HUDEP-2 (cell line): ENCODE results near the gene FAAP24.
"Not testable (repeated sequence)": the region's sequence is repeated elsewhere in the genome, so short reads cannot be mapped to it uniquely, and the experiment has no call there.

Experiments
- DNase-seq, 76 experiments: peaks; one replicate each; lab custom pipeline; 2025; ENCODE audit not compliant: unreplicated experiment in 76 of 76; lab: John Stamatoyannopoulos, UW

The FAAP24 gene

GRCh38 chr19:32997716-32998355 is 25.8 kb downstream of the FAAP24 start:
- DNase-seq: no peak

GRCh38 chr19:32998722-32999121 is 26.7 kb downstream of the FAAP24 start:
- DNase-seq: no peak

GRCh38 chr19:33000510-33000909 is 28.5 kb downstream of the FAAP24 start:
- DNase-seq: no peak

- DNase-seq: no peak
These were observed 28.9 kb downstream of the FAAP24 start for GRCh38 chr19:33000910-33001309.

- not testable (repeated sequence) for DNase-seq
These were observed 30.3 kb downstream of the FAAP24 start for GRCh38 chr19:33002126-33002865.

GRCh38 chr19:33003424-33004024 is 31.5 kb downstream of the FAAP24 start:
- DNase-seq: not testable (repeated sequence)

- DNase-seq: no peak
These were observed 33.4 kb downstream of the FAAP24 start for GRCh38 chr19:33005440-33005839.

- no peak for DNase-seq
These were observed 36.7 kb downstream of the FAAP24 start for GRCh38 chr19:33008738-33009137.

- not testable (repeated sequence) for DNase-seq
These were observed 38.8 kb downstream of the FAAP24 start for GRCh38 chr19:33010891-33011290.

GRCh38 chr19:33022472-33023116 is 50.6 kb downstream of the FAAP24 start:
- DNase-seq: no peak

GRCh38 chr19:33024398-33024797 is 52.4 kb downstream of the FAAP24 start:
- no peak for DNase-seq

GRCh38 chr19:33025468-33026238 is 53.6 kb downstream of the FAAP24 start:
- not testable (repeated sequence) for DNase-seq

GRCh38 chr19:33026602-33027001 is 54.6 kb downstream of the FAAP24 start:
- DNase-seq: not testable (repeated sequence)
